B cell (primary cell): ENCODE measurements around the gene GHSR.
"Not testable (repeated sequence)": the region's sequence is repeated elsewhere in the genome, so short reads cannot be mapped to it uniquely, and the experiment has no call there.

ENCODE experiments used
- EZH2 ChIP-seq: IDR thresholded peaks from 2 replicates; pipeline ENCODE4 v1.6.1; 2012; ENCODE audit warnings: borderline replicate concordance, low read depth, mild to moderate bottlenecking, moderate library complexity, low read length; ENCODE audit not compliant: insufficient read depth, poor library complexity, severe bottlenecking
- TF ChIP-seq, protein P1 (sequence below): fragments of 200-600 bp; IDR thresholded peaks from one replicate; pipeline ENCODE4 v1.8.0; 2022; ENCODE audit warnings: antibody characterized with exemption, mild to moderate bottlenecking

DNA sequence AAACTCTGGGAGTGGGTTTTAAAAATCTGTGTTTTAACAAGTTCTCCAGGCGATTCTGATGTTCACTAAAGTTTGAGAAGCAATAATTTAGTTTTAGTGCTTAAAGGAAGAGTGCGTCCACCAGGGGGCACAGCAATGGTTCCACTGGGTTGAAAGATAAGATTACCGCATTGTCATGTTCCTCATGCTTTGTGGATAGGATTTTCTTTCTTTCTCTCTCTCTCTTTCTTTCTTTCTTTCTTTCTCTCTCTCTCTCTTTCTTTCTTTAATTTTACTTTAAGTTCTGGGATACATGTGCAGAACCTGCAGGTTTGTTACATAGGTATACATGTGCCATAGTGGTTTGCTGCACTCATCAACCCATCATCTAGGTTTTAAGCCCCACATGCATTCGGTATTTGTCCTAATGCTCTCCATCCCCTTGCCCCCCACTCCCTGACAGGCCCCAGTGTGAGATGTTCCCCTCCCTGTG lies 42.0 kb upstream of the GHSR start:
- TF ChIP-seq, protein P1, sequence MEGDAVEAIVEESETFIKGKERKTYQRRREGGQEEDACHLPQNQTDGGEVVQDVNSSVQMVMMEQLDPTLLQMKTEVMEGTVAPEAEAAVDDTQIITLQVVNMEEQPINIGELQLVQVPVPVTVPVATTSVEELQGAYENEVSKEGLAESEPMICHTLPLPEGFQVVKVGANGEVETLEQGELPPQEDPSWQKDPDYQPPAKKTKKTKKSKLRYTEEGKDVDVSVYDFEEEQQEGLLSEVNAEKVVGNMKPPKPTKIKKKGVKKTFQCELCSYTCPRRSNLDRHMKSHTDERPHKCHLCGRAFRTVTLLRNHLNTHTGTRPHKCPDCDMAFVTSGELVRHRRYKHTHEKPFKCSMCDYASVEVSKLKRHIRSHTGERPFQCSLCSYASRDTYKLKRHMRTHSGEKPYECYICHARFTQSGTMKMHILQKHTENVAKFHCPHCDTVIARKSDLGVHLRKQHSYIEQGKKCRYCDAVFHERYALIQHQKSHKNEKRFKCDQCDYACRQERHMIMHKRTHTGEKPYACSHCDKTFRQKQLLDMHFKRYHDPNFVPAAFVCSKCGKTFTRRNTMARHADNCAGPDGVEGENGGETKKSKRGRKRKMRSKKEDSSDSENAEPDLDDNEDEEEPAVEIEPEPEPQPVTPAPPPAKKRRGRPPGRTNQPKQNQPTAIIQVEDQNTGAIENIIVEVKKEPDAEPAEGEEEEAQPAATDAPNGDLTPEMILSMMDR: peak; percentile 84
- not testable (repeated sequence) for TF ChIP-seq EZH2
